Neuronal stem cell (in vitro differentiated cells): ENCODE data around the gene RANBP17.
A peak's percentile ranks its signal among the peaks of the same experiment; 100 is the strongest.

Source experiments
- DNase-seq: peaks from one replicate; pipeline ENCODE4 v3.0.0-alpha.2; 2013; ENCODE audit warnings: low spot score
- H2AFZ ChIP-seq: one replicate; pipeline ENCODE4 v1.6.1; 2013; ENCODE audit warnings: mild to moderate bottlenecking, low read length, inconsistent platforms
- H2AK5ac ChIP-seq: 2 replicates; pipeline ENCODE4 v1.6.1; 2013; ENCODE audit warnings: low read depth, mild to moderate bottlenecking, inconsistent platforms, low read length, moderate library complexity, mixed read lengths
- H2BK120ac ChIP-seq: 2 replicates; pipeline ENCODE4 v1.6.1; 2013; ENCODE audit warnings: low read depth, mild to moderate bottlenecking, inconsistent platforms, low read length, moderate library complexity, mixed read lengths
- H2BK12ac ChIP-seq: one replicate; pipeline ENCODE4 v1.6.1; 2013; ENCODE audit warnings: low read length, inconsistent platforms
- H2BK15ac ChIP-seq: 2 replicates; pipeline ENCODE4 v1.6.1; 2013; ENCODE audit warnings: mild to moderate bottlenecking, low read length, inconsistent platforms, mixed read lengths
- H2BK5ac ChIP-seq: one replicate; pipeline ENCODE4 v1.6.1; 2013; ENCODE audit warnings: inconsistent platforms, mild to moderate bottlenecking, low read length, moderate library complexity
- H3K14ac ChIP-seq: one replicate; pipeline ENCODE4 v1.6.1; 2013; ENCODE audit warnings: low read length, inconsistent platforms
- H3K18ac ChIP-seq: 2 replicates; pipeline ENCODE4 v1.6.1; 2013; ENCODE audit warnings: low read length, inconsistent platforms
- H3K23ac ChIP-seq: 2 replicates; pipeline ENCODE4 v1.6.1; 2013; ENCODE audit warnings: low read depth, mild to moderate bottlenecking, mixed read lengths, low read length, inconsistent platforms; ENCODE audit not compliant: poor library complexity
- H3K27ac ChIP-seq: replicated peaks from 3 replicates; pipeline ENCODE4 v1.5.1; 2013; ENCODE audit warnings: low read length, inconsistent platforms
- H3K27me3 ChIP-seq, 3 experiments: 2 replicates each; pipeline ENCODE4 v1.6.1; 2013; ENCODE audit warnings: low read length in 3 of 3, mild to moderate bottlenecking in 2 of 3, inconsistent platforms in 1 of 3, low read depth in 1 of 3, mixed read lengths in 1 of 3, moderate library complexity in 1 of 3; ENCODE audit not compliant: control insufficient read depth in 3 of 3, insufficient read depth in 3 of 3
- H3K36me3 ChIP-seq, 2 donors: replicated peaks in 1 of 2; 2 replicates each; pipeline ENCODE4 v1.6.1; 2013; ENCODE audit warnings: low read length in 2 of 2; ENCODE audit not compliant: control insufficient read depth in 2 of 2, insufficient read depth in 2 of 2
- H3K4ac ChIP-seq: 2 replicates; pipeline ENCODE4 v1.6.1; 2013; ENCODE audit warnings: inconsistent platforms, mild to moderate bottlenecking, low read length, moderate library complexity
- H3K4me1 ChIP-seq, 2 donors: 1 replicate in 1 of 2; 2 replicates in 1 of 2; pipeline ENCODE4 v1.6.1; 2013; ENCODE audit warnings: low read length in 2 of 2, low read depth in 1 of 2; ENCODE audit not compliant: control insufficient read depth in 2 of 2, insufficient read depth in 1 of 2
- H3K4me2 ChIP-seq: one replicate; pipeline ENCODE4 v1.6.1; 2013; ENCODE audit warnings: mild to moderate bottlenecking, low read length, inconsistent platforms; ENCODE audit not compliant: insufficient read depth, poor library complexity, severe bottlenecking
- H3K4me3 ChIP-seq, 2 donors: 2 replicates each; pipeline ENCODE4 v1.5.1; 2013; ENCODE audit warnings: low read length in 2 of 2, mild to moderate bottlenecking in 2 of 2, inconsistent platforms in 1 of 2, moderate library complexity in 1 of 2
- H3K79me1 ChIP-seq: one replicate; pipeline ENCODE4 v1.6.1; 2013; ENCODE audit warnings: low read depth, mild to moderate bottlenecking, inconsistent platforms, low read length, moderate library complexity
- H3K9ac ChIP-seq: one replicate; pipeline ENCODE4 v1.6.1; 2013; ENCODE audit warnings: mild to moderate bottlenecking, low read depth, low read length, inconsistent platforms; ENCODE audit not compliant: poor library complexity
- H3K9me3 ChIP-seq, 2 donors: replicated peaks in 1 of 2; 2 replicates each; pipeline versions ENCODE3 to v1.6.1; 2013; ENCODE audit warnings: low read length in 2 of 2, mild to moderate bottlenecking in 2 of 2, inconsistent platforms in 1 of 2, low read depth in 1 of 2, mixed read lengths in 1 of 2, moderate library complexity in 1 of 2; ENCODE audit not compliant: control insufficient read depth in 2 of 2, insufficient read depth in 1 of 2
- H4K8ac ChIP-seq: one replicate; pipeline ENCODE4 v1.6.1; 2013; ENCODE audit warnings: low read depth, mild to moderate bottlenecking, inconsistent platforms, low read length, moderate library complexity
- H4K91ac ChIP-seq: one replicate; pipeline ENCODE4 v1.6.1; 2013; ENCODE audit warnings: low read length, low read depth, mild to moderate bottlenecking, inconsistent platforms; ENCODE audit not compliant: poor library complexity
- WGBS, 2 donors: extraction: QIAGEN DNeasy Blood & Tissue Kit; methylation state at CpG; one replicate each; pipeline ENCODE4 v1.1.7; 2013; ENCODE audit warnings: missing lambda C conversion rate in 2 of 2, mixed read lengths in 1 of 2; ENCODE audit not compliant: insufficient read length in 2 of 2, insufficient replicate concordance in 1 of 2; ENCODE audit errors: extremely low coverage in 2 of 2; 5-methylcytosine and 5-hydroxymethylcytosine counted together

Gene RANBP17

GRCh38 chr5:171055875-171056454 lies 194.1 kb downstream of the RANBP17 start:
- Histone ChIP-seq H3K4me2 (no peak overlapping the region), H3K4ac (no peak overlapping the region), H2BK120ac (no peak overlapping the region), H3K4me3 (no peak overlapping the region), H2BK15ac (no peak overlapping the region), H3K18ac (no peak overlapping the region), H2AK5ac (no peak overlapping the region), H3K79me1 (no peaks in the 10 kb centered on the region), H3K9ac (no peak overlapping the region), H2AFZ (no peak overlapping the region), H3K27ac (no peak overlapping the region), H3K9me3 (peaks cover 6 to 35% of the 10 kb centered on the region in 2 donors), H4K8ac (no peak overlapping the region), H3K36me3 (peaks cover 0 to 3% of the 10 kb centered on the region in 2 donors), H3K23ac (no peak overlapping the region), H3K14ac (no peak overlapping the region), H4K91ac (no peak overlapping the region), H3K4me1 (no peaks in the 10 kb centered on the region), H3K27me3 (no peaks in the 10 kb centered on the region), H2BK5ac (no peak overlapping the region), H2BK12ac (no peak overlapping the region)
- WGBS, 2 donors, result no CpG with 5 or more reads among the region's 3 CpGs
- peak; percentile 11 for DNase-seq

- no CpG with 5 or more reads among the region's 2 CpGs for WGBS, 2 donors
- no peak overlapping the region for H4K8ac ChIP-seq
Measured at GRCh38 chr5:171067540-171068130, 205.8 kb downstream of the RANBP17 start.

GRCh38 chr5:171074747-171075146 lies 212.9 kb downstream of the RANBP17 start:
- no peak for DNase-seq
- Histone ChIP-seq H3K4me3 (no peak overlapping the region), H3K27ac (no peak overlapping the region), H3K36me3 (peaks cover 0 to 8% of the 10 kb centered on the region in 2 donors), H2BK12ac (no peak overlapping the region), H3K79me1 (no peaks in the 10 kb centered on the region), H3K14ac (no peak overlapping the region), H3K27me3 (no peaks in the 10 kb centered on the region), H4K8ac (no peak overlapping the region), H3K23ac (no peak overlapping the region), H3K9ac (no peak overlapping the region), H2BK120ac (no peak overlapping the region), H2AFZ (no peak overlapping the region), H3K4me1 (no peaks in the 10 kb centered on the region), H3K4me2 (no peak overlapping the region), H3K9me3 (peaks cover 0 to 17% of the 10 kb centered on the region in 2 donors), H2BK5ac (no peak overlapping the region), H4K91ac (no peak overlapping the region), H2AK5ac (no peak overlapping the region), H3K18ac (no peak overlapping the region), H2BK15ac (no peak overlapping the region), H3K4ac (no peak overlapping the region)
- no CpG with 5 or more reads among the region's 5 CpGs for WGBS, 2 donors

More at GRCh38 chr5:171067540-171068130, 205.8 kb downstream of the RANBP17 start:
- Histone ChIP-seq H2BK120ac (no peak overlapping the region), H2BK15ac (no peak overlapping the region), H3K9me3 (peaks cover 7 to 43% of the 10 kb centered on the region in 2 donors), H3K36me3 (peaks cover 0 to 3% of the 10 kb centered on the region in 2 donors), H2AFZ (no peak overlapping the region), H2BK12ac (no peak overlapping the region), H3K27me3 (no peaks in the 10 kb centered on the region), H3K9ac (no peak overlapping the region), H3K4me1 (no peaks in the 10 kb centered on the region), H2AK5ac (no peak overlapping the region), H3K4me2 (no peak overlapping the region), H3K14ac (no peak overlapping the region), H3K27ac (no peak overlapping the region), H3K4me3 (no peak overlapping the region), H3K18ac (no peak overlapping the region), H3K23ac (no peak overlapping the region), H3K4ac (no peak overlapping the region), H4K91ac (no peak overlapping the region), H3K79me1 (no peaks in the 10 kb centered on the region), H2BK5ac (no peak overlapping the region)
- DNase-seq, result no peak

- H3K4me2 ChIP-seq, result no peak overlapping the region
- H4K8ac ChIP-seq, result no peak overlapping the region
- no peak overlapping the region for H3K18ac ChIP-seq
- H3K4ac ChIP-seq, result no peak overlapping the region
- no peak overlapping the region for H2BK5ac ChIP-seq
- no peak overlapping the region for H4K91ac ChIP-seq
- H3K4me1 ChIP-seq, result no peaks in the 10 kb centered on the region
- H3K27ac ChIP-seq, result no peak overlapping the region
- peaks cover 0 to 17% of the 10 kb centered on the region in 2 donors for H3K9me3 ChIP-seq
- no peak overlapping the region for H3K14ac ChIP-seq
- H2BK12ac ChIP-seq, result no peak overlapping the region
- H3K36me3 ChIP-seq, result peaks cover 0 to 8% of the 10 kb centered on the region in 2 donors
- no peak overlapping the region for H3K9ac ChIP-seq
- DNase-seq, result no peak
- no peak overlapping the region for H3K23ac ChIP-seq
- H3K79me1 ChIP-seq, result no peaks in the 10 kb centered on the region
- no peaks in the 10 kb centered on the region for H3K27me3 ChIP-seq
- WGBS, 2 donors, result no CpG with 5 or more reads among the region's 7 CpGs
- no peak overlapping the region for H3K4me3 ChIP-seq
- no peak overlapping the region for H2BK15ac ChIP-seq
- no peak overlapping the region for H2AK5ac ChIP-seq
- H2BK120ac ChIP-seq, result no peak overlapping the region
- H2AFZ ChIP-seq, result no peak overlapping the region
Measured at GRCh38 chr5:171080186-171080938, 218.5 kb downstream of the RANBP17 start.
